ENCODE data around the gene SLC8B1.

The SLC8B1 gene

GRCh38 chr12:113292547-113292946 lies 42.4 kb downstream of the SLC8B1 start:
- DNase-seq: no peak

- DNase-seq: no peak
Observed at GRCh38 chr12:113292091-113292490, 42.8 kb downstream of the SLC8B1 start.

GRCh38 chr12:113291586-113291985 lies 43.3 kb downstream of the SLC8B1 start:
- DNase-seq: no peak

- DNase-seq: no peak
Observed at GRCh38 chr12:113290506-113290905, 44.4 kb downstream of the SLC8B1 start.

- no peak for DNase-seq
Observed at GRCh38 chr12:113289361-113289760, 45.5 kb downstream of the SLC8B1 start.

GRCh38 chr12:113287899-113288282 lies 47.0 kb downstream of the SLC8B1 start:
- no peak for DNase-seq

GRCh38 chr12:113287146-113287898 lies 47.6 kb downstream of the SLC8B1 start:
- no peak for DNase-seq

- no peak for DNase-seq
Observed at GRCh38 chr12:113286712-113287111, 48.2 kb downstream of the SLC8B1 start.

- DNase-seq: no peak
Observed at GRCh38 chr12:113285679-113286610, 49.0 kb downstream of the SLC8B1 start.

- no peak for DNase-seq
Observed at GRCh38 chr12:113284751-113285150, 50.2 kb downstream of the SLC8B1 start.

- DNase-seq: no peak
Observed at GRCh38 chr12:113278633-113279032, 56.3 kb downstream of the SLC8B1 start.

- no peak for DNase-seq
Observed at GRCh38 chr12:113278141-113278540, 56.8 kb downstream of the SLC8B1 start.

GRCh38 chr12:113277511-113277910 lies 57.4 kb downstream of the SLC8B1 start:
- no peak for DNase-seq

GRCh38 chr12:113276946-113277500 lies 57.9 kb downstream of the SLC8B1 start:
- DNase-seq: no peak

- DNase-seq: no peak
Observed at GRCh38 chr12:113276306-113276705, 58.6 kb downstream of the SLC8B1 start.

- no peak for DNase-seq
Observed at GRCh38 chr12:113274848-113275247, 60.1 kb downstream of the SLC8B1 start.

- no peak for DNase-seq
Observed at GRCh38 chr12:113273053-113273725, 61.7 kb downstream of the SLC8B1 start.

GRCh38 chr12:113271853-113272561 lies 62.9 kb downstream of the SLC8B1 start:
- DNase-seq: no peak

- DNase-seq: no peak
Observed at GRCh38 chr12:113271466-113271852, 63.5 kb downstream of the SLC8B1 start.

GRCh38 chr12:113270709-113271009 lies 64.2 kb downstream of the SLC8B1 start:
- DNase-seq: no peak

GRCh38 chr12:113269257-113269943 lies 65.5 kb downstream of the SLC8B1 start:
- no peak for DNase-seq

- DNase-seq: no peak
Observed at GRCh38 chr12:113268621-113269020, 66.3 kb downstream of the SLC8B1 start.

Measured in effector CD4-positive, alpha-beta T cell (primary cell).